PC-9 (cell line): ENCODE measurements around the gene MAP3K19. TPM values are rescaled to one million over a fixed set of nuclear protein-coding genes. Genes with fewer than 3 reads are reported as not detected.

Experiments used
- BruUV-seq: library from RNA; stranded (reverse); fragments of 400-500 nt; replicated peaks from 2 replicates; lab custom pipeline; 2021; lab: Mats Ljungman, UMichigan
- CTCF ChIA-PET: fragments of 300-600 bp; sonication (Branson Sonifier 250); formaldehyde crosslinking; loops from one replicate; lab custom pipeline; 2022; ENCODE audit warnings: antibody characterized with exemption; lab: Charles Lee
- POLR2A ChIA-PET: fragments of 300-600 bp; sonication (Branson Sonifier 250); formaldehyde crosslinking; loops from one replicate; lab custom pipeline; 2022; ENCODE audit warnings: antibody characterized with exemption; ENCODE audit not compliant: unreplicated experiment; lab: Charles Lee
- DNase-seq, 2 experiments: peaks; one replicate each; pipeline versions ENCODE4 v3.0.0 to v3.0.0-alpha.2; 2015 to 2022; ENCODE audit warnings: mixed read lengths in 1 of 2
- H2AFZ ChIP-seq: fragments of 200-600 bp; sonication (generic); 2 replicates; pipeline ENCODE4 v1.8.1; 2017; ENCODE audit warnings: antibody characterized with exemption
- H3F3A ChIP-seq: fragments of 200-600 bp; sonication (generic); 2 replicates; pipeline ENCODE4 v1.8.1; 2017; ENCODE audit warnings: antibody characterized with exemption, mild to moderate bottlenecking, low read depth; ENCODE audit not compliant: insufficient read depth
- H3K27ac ChIP-seq: fragments of 200-600 bp; sonication (generic); 2 replicates; pipeline ENCODE4 v1.6.1; 2016; ENCODE audit warnings: mixed run types
- H3K27me3 ChIP-seq: fragments of 200-600 bp; sonication (generic); 2 replicates; pipeline ENCODE4 v1.6.1; 2016; ENCODE audit warnings: low read depth, mixed run types; ENCODE audit not compliant: insufficient read depth
- H3K36me3 ChIP-seq: fragments of 200-600 bp; sonication (generic); 2 replicates; pipeline ENCODE4 v1.6.1; 2016; ENCODE audit warnings: low read depth, mixed run types
- H3K4me1 ChIP-seq: fragments of 200-600 bp; sonication (generic); replicated peaks from 2 replicates; pipeline ENCODE4 v1.6.1; 2016; ENCODE audit warnings: mixed run types; ENCODE audit not compliant: insufficient read depth
- H3K4me2 ChIP-seq: fragments of 200-600 bp; sonication (generic); 2 replicates; pipeline ENCODE4 v1.6.1; 2017; ENCODE audit warnings: mixed run types
- H3K4me3 ChIP-seq: fragments of 200-600 bp; sonication (generic); 2 replicates; pipeline ENCODE4 v1.6.1; 2016; ENCODE audit warnings: mixed run types
- H3K79me2 ChIP-seq: fragments of 200-600 bp; sonication (generic); 2 replicates; pipeline ENCODE4 v1.6.1; 2017; ENCODE audit warnings: low read depth, mixed run types
- H3K9me2 ChIP-seq: fragments of 200-600 bp; sonication (generic); 2 replicates; pipeline ENCODE4 v1.8.1; 2017; ENCODE audit warnings: mild to moderate bottlenecking; ENCODE audit not compliant: insufficient read depth
- H3K9me3 ChIP-seq: fragments of 200-600 bp; sonication (generic); 2 replicates; pipeline ENCODE4 v1.8.1; 2016; ENCODE audit warnings: low read depth; ENCODE audit not compliant: insufficient read depth
- H4K20me1 ChIP-seq: fragments of 200-600 bp; sonication (generic); 2 replicates; pipeline ENCODE4 v1.8.1; 2017; ENCODE audit not compliant: insufficient read depth
- EZH2 ChIP-seq: fragments of 200-600 bp; sonication (generic); IDR thresholded peaks from 2 replicates; pipeline ENCODE4 v1.8.0; 2017; ENCODE audit warnings: antibody characterized with exemption, low read depth
- intact Hi-C: fragments of 100-400 bp; cut with micrococcal nuclease; formaldehyde crosslinking; loops from one replicate; pipeline ENCODE4 v1.10.0; 2022; ENCODE audit not compliant: unreplicated experiment
- total RNA-seq: library from RNA; stranded (reverse); gene quantifications from 2 replicates; pipeline ENCODE4 v1.2.3, GENCODE V29; 2021
- TF ChIP-seq, protein P1 (sequence below): fragments of 200-600 bp; sonication (generic); conservative IDR thresholded peaks from 2 replicates; pipeline ENCODE4 v1.6.1; 2017; ENCODE audit warnings: mixed run types, antibody characterized with exemption, mild to moderate bottlenecking, moderate library complexity

MAP3K19 gene
- total RNA-seq, 1 experiment from 2014 or later = not detected

DNA sequence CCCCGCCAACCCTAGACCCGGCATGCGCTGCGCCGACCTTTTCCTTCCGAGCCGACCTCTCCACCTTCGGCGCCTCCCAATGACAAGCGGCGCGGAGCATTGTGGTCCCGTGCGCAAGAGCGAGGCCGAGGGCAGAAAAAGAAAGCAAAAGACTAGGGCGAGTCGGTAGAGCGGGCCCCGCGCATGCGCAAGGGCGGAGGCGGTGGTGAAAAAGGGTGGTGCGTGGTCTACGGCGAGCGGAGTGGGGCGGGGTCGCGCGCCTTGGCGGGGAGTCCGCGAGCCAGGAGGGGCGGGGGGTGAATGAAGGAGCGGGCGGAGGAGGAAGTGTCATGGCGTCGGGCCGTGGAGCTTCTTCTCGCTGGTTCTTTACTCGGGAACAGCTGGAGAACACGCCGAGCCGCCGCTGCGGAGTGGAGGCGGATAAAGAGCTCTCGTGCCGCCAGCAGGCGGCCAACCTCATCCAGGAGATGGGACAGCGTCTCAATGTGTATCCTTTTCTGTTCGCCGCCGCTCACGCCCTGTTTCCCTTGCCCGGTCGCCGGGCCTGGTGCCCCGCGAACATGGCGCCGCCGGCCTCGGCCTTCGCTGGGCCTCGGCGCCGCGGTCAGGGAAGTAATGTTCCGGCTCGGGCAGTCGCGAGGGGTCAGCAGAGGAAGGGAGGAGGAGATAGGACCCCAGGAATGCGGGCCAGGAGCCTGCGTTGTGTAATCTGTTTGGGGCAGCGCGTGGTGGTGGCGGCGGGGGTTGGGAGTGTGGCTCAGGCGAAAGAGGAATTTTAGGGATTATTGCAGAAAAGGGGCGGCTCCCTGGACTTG lies 128.5 kb downstream of the MAP3K19 start, which contains the start of gene CCNT2:
Gene CCNT2, plus strand, starts transcription at position 297 of the 815 bp plus-strand sequence. Its CDS starts 33 bp downstream, at position 330.
- no peak for TF ChIP-seq EZH2
- TF ChIP-seq, protein P1, sequence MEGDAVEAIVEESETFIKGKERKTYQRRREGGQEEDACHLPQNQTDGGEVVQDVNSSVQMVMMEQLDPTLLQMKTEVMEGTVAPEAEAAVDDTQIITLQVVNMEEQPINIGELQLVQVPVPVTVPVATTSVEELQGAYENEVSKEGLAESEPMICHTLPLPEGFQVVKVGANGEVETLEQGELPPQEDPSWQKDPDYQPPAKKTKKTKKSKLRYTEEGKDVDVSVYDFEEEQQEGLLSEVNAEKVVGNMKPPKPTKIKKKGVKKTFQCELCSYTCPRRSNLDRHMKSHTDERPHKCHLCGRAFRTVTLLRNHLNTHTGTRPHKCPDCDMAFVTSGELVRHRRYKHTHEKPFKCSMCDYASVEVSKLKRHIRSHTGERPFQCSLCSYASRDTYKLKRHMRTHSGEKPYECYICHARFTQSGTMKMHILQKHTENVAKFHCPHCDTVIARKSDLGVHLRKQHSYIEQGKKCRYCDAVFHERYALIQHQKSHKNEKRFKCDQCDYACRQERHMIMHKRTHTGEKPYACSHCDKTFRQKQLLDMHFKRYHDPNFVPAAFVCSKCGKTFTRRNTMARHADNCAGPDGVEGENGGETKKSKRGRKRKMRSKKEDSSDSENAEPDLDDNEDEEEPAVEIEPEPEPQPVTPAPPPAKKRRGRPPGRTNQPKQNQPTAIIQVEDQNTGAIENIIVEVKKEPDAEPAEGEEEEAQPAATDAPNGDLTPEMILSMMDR = no peak
- POLR2A ChIA-PET = interaction anchor here (0.6 kb wide), 1 partner anchor 691 kb away, joined by 3 read pairs; no protein-coding TSS in a partner anchor
- Histone ChIP-seq H3K4me3 (peak within 1 kb of the TSS; percentile 91), H3K9me2 (no peaks in the 10 kb centered on the region), H3K9me3 (peaks cover 8% of the 10 kb centered on the region; the same call in 1 of the 2 replicates), H3K4me1 (peaks cover 27% of the 10 kb centered on the region), H4K20me1 (peaks cover 41% of the 10 kb centered on the region), H3F3A (peaks cover 12% of the 10 kb centered on the region), H3K4me2 (peak within 1 kb of the TSS; percentile 94), H3K36me3 (peaks cover 12% of the 10 kb centered on the region), H2AFZ (peak within 1 kb of the TSS; percentile 100), H3K79me2 (peaks cover 49% of the 10 kb centered on the region), H3K27ac (peak within 1 kb of the TSS; percentile 94), H3K27me3 (no peaks in the 10 kb centered on the region)
- intact Hi-C loops = loop anchor here (1.0 to 10.0 kb wide), 4 partner anchors 136 to 804 kb away; partner anchors contain the start of genes R3HDM1, RAB3GAP1 and ZRANB3
- TSS peak; percentile 66 for BruUV-seq
- peak; percentile 95 to 99 for DNase-seq
- CTCF ChIA-PET = interaction anchor here (1.0 kb wide), 1 partner anchor 467 kb away, joined by 4 read pairs; no protein-coding TSS in a partner anchor

DNA sequence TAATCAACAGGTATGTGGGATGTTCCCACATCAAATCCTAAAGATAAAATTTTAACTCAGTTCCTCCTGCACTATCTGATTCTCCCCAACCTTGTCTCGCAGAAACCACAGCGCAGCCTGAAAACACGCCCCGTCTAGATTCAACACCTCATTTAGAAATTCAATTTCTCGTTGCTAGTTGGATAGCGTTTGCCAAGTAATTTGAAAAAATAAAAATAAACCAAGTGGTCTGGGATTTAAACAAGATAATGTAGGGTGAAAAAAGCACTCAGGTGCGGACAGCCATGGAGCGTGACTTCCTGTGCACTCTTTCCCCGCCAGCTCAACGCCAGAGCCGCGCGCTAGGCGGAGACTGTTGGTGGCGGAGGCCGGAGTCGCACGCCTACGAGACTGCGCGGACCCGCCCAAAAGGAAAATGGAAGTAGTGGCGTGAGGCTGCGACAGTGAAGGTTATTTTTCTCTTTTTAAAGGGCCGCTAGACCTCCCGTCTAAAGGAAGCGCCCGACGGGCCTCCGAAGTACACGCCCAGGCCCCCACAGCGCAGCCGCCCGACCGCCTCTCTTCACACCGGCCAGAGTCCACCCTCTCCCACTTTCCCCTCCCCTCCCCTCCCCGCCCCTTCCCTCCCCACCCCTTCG lies 129.2 kb downstream of the MAP3K19 start:
- Histone ChIP-seq H3K4me1 (peaks cover 27% of the 10 kb centered on the region), H3K9me3 (peaks cover 9% of the 10 kb centered on the region; the same call in 1 of the 2 replicates), H3K9me2 (no peaks in the 10 kb centered on the region), H3K4me2 (peak overlapping the region; percentile 94), H3F3A (peaks cover 12% of the 10 kb centered on the region), H3K27me3 (no peaks in the 10 kb centered on the region), H3K4me3 (peak overlapping the region; percentile 88), H3K27ac (peak overlapping the region; percentile 94), H2AFZ (peak overlapping the region; percentile 100), H4K20me1 (peaks cover 35% of the 10 kb centered on the region), H3K79me2 (peaks cover 43% of the 10 kb centered on the region), H3K36me3 (peaks cover 7% of the 10 kb centered on the region; the same call in 1 of the 2 replicates)
- ChIA-PET CTCF (interaction anchor here (0.7 to 1.0 kb wide), 2 partner anchors 459 to 467 kb away, joined by 4 read pairs; no protein-coding TSS in a partner anchor), POLR2A (interaction anchor here (0.7 kb wide), 1 partner anchor 9 kb away, joined by 3 read pairs; no protein-coding TSS in a partner anchor)
- TSS peak; percentile 86 for BruUV-seq
- TF ChIP-seq, protein P1 = 0 out of 2 replicates have a peak, but pooled peaks have one; percentile 17
- no peak for TF ChIP-seq EZH2
- no peak for DNase-seq
- intact Hi-C loops = loop anchor here (1.0 to 10.0 kb wide), 4 partner anchors 137 to 803 kb away; partner anchors contain the start of genes R3HDM1, RAB3GAP1 and ZRANB3
